ENCODE results near the gene AKT2. TPM values are rescaled to one million over a fixed set of nuclear protein-coding genes. Genes with fewer than 3 reads are reported as not detected.

Gene AKT2
- total RNA-seq, 1 experiment from 2014 or later = 108 TPM

DNA sequence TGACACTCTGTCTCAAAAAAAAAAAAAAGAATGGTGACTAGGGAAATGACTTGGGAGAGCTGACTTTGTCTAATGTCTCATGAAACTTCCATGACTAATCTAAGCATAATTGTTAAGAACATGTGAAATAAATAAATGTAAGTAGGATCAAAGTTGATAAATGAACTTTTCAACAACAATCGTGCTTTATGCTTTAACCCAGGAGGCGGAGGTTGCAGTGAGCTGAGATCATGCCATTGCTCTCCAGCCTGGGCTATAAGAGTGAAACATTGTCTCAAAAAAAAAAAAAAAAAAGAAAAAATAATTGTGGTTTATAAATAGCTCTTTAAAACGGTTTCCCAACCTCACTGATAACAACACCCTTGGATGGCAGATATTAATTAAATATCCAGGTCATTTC is 12.9 kb upstream of the AKT2 start:
- Mint-ChIP-seq H3K9me3 (ENCODE audit: unreplicated experiment) (no peaks in the 10 kb centered on the region), H3K4me3 (ENCODE audit: unreplicated experiment) (no peak overlapping the region), H3K36me3 (ENCODE audit: insufficient read depth, unreplicated experiment) (peaks cover 7% of the 10 kb centered on the region), H3K27ac (ENCODE audit: low read depth, unreplicated experiment) (no peak overlapping the region), H3K4me1 (ENCODE audit: insufficient read depth, unreplicated experiment) (peaks cover 8% of the 10 kb centered on the region), H3K27me3 (ENCODE audit: insufficient read depth, unreplicated experiment) (no peaks in the 10 kb centered on the region)
- BruUV-seq (replicated peaks) = no TSS peak
- DNase-seq (ENCODE audit: unreplicated experiment) = no peak
- CTCF ChIA-PET = interaction anchor here (0.6 to 1.2 kb wide), 9 partner anchors 16 to 1575 kb away, joined by 3 to 8 read pairs (median 3); partner anchors contain the start of genes COQ8B and ITPKC
- TF ChIP-seq, protein P1, sequence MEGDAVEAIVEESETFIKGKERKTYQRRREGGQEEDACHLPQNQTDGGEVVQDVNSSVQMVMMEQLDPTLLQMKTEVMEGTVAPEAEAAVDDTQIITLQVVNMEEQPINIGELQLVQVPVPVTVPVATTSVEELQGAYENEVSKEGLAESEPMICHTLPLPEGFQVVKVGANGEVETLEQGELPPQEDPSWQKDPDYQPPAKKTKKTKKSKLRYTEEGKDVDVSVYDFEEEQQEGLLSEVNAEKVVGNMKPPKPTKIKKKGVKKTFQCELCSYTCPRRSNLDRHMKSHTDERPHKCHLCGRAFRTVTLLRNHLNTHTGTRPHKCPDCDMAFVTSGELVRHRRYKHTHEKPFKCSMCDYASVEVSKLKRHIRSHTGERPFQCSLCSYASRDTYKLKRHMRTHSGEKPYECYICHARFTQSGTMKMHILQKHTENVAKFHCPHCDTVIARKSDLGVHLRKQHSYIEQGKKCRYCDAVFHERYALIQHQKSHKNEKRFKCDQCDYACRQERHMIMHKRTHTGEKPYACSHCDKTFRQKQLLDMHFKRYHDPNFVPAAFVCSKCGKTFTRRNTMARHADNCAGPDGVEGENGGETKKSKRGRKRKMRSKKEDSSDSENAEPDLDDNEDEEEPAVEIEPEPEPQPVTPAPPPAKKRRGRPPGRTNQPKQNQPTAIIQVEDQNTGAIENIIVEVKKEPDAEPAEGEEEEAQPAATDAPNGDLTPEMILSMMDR (IDR thresholded peaks at IDR 0.05; ENCODE audit: unreplicated experiment) = no peak
- intact Hi-C loops (cut with micrococcal nuclease) = no loop called here
- POLR2A ChIA-PET = interaction anchor here (0.7 to 1.6 kb wide), 3 partner anchors 11 to 41 kb away, joined by 3 to 4 read pairs (median 3); no protein-coding TSS in a partner anchor

DNA sequence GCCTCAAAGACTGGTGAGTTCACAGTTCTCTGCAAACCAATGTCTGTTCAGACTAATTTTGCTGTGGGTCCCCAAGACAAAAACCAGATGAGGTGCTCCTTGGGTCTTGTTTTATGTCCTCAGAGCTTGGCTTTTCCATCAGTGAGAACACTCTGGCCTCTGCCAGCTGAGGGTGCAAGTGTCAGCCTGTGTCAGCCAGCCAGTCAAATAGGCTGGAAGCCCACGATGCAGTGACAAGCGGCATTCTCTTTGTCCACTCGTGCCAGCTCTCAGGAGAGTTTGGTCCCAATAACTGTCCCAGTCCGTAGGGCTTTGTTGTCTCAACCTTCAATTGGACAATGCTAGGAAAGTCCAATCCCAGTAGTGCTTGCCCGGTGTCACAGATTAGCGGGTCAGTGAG is 9.4 kb upstream of the AKT2 start:
- Mint-ChIP-seq H3K4me3 (ENCODE audit: unreplicated experiment) (no peak overlapping the region), H3K36me3 (ENCODE audit: insufficient read depth, unreplicated experiment) (peaks cover 7% of the 10 kb centered on the region), H3K27ac (ENCODE audit: low read depth, unreplicated experiment) (no peak overlapping the region), H3K9me3 (ENCODE audit: unreplicated experiment) (no peaks in the 10 kb centered on the region), H3K27me3 (ENCODE audit: insufficient read depth, unreplicated experiment) (no peaks in the 10 kb centered on the region), H3K4me1 (ENCODE audit: insufficient read depth, unreplicated experiment) (no peaks in the 10 kb centered on the region)
- ChIA-PET POLR2A (interaction anchor here (1.7 kb wide), 1 partner anchor 9 kb away, joined by 3 read pairs; the partner anchor contains the start of gene AKT2), CTCF (interaction anchor here (1.2 kb wide), 1 partner anchor 11 kb away, joined by 4 read pairs; no protein-coding TSS in a partner anchor)
- no TSS peak for BruUV-seq (replicated peaks)
- intact Hi-C loops (cut with micrococcal nuclease) = no loop called here
- TF ChIP-seq, protein P1 (IDR thresholded peaks at IDR 0.05; ENCODE audit: unreplicated experiment) = no peak
- no peak for DNase-seq (ENCODE audit: unreplicated experiment)

DNA sequence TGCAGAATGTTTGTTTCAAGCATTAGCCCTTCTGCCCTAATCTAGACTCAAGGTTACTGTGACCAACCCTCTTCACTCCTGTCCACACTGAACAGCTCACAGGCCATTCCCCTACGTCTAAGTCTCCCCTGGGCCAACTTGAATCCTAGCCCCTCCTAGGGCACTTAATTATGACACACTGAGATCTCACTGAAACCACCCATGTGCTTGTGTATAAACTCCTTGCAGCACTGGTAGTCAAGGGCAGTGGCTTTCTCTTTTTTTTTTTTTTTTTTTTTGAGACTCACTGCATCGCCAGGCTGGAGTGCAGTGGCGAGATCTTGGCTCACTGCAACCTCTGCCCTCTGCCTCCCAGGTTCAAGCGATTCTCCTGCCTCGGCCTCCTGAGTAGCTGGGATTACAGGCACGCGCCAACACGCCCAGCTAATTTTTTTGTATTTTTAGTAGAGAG is 1.9 kb upstream of the AKT2 start:
- H3K4me1 Mint-ChIP-seq (ENCODE audit: insufficient read depth, unreplicated experiment) = peaks cover 10% of the 10 kb centered on the region
- peak overlapping the region; percentile 100 for H3K27ac Mint-ChIP-seq (ENCODE audit: low read depth, unreplicated experiment)
- no peaks in the 10 kb centered on the region for H3K36me3 Mint-ChIP-seq (ENCODE audit: insufficient read depth, unreplicated experiment)
- no peaks in the 10 kb centered on the region for H3K9me3 Mint-ChIP-seq (ENCODE audit: unreplicated experiment)
- intact Hi-C loops (cut with micrococcal nuclease) = no loop called here
- POLR2A ChIA-PET = interaction anchor here (0.6 to 1.3 kb wide), 2 partner anchors 11 to 14 kb away, joined by 3 read pairs; no protein-coding TSS in a partner anchor
- no TSS peak for BruUV-seq (replicated peaks)
- H3K4me3 Mint-ChIP-seq (ENCODE audit: unreplicated experiment) = no peak overlapping the region
- no peak for DNase-seq (ENCODE audit: unreplicated experiment)
- TF ChIP-seq, protein P1 (IDR thresholded peaks at IDR 0.05; ENCODE audit: unreplicated experiment) = no peak
- no peaks in the 10 kb centered on the region for H3K27me3 Mint-ChIP-seq (ENCODE audit: insufficient read depth, unreplicated experiment)
- CTCF ChIA-PET = interaction anchor here (0.6 to 0.7 kb wide), 3 partner anchors 9 to 1132 kb away, joined by 3 to 4 read pairs (median 3); no protein-coding TSS in a partner anchor

DNA sequence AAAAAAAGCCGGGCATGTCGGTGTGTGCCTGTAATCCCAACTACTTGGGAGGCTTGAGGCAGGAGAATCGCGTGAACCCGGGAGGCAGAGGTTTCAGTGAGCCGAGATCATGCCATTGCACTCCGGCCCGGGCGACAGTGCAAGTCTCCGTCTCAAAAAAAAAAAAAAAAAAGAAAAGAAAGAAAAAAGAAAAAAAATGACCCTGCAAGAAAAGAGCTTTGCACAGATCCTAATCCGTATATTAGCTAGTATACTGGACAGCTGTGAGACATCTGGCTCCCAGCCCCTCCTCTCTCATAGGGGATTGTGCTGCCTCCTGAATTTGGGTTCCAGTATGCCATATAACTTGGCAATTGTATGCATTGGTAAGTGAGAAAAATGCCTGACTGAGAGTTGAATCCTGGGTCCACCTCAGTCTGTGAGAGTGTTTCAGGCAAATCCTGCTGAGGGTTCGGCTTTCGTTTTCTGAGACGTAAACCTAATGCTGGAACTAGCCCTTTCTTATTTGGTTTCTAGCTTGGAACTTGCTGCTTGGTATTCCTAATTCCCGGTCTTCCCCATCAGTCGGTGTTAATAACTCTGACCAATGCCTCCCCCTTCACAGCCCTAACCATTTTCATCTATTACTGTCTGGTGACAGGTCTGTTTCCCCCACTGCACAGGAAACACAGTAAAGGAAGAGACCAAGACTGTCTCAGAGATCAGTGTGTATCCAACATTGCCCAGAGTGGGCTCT is 1.3 kb upstream of the AKT2 start:
- peaks cover 15% of the 10 kb centered on the region for H3K4me1 Mint-ChIP-seq (ENCODE audit: insufficient read depth, unreplicated experiment)
- H3K4me3 Mint-ChIP-seq (ENCODE audit: unreplicated experiment) = peak overlapping the region; percentile 92
- ChIA-PET CTCF (interaction anchor here (0.6 to 0.7 kb wide), 4 partner anchors 10 to 1131 kb away, joined by 3 to 5 read pairs (median 3); no protein-coding TSS in a partner anchor), POLR2A (interaction anchor here (0.6 to 2.5 kb wide), 8 partner anchors 9 to 157 kb away, joined by 3 to 15 read pairs (median 3); partner anchors contain the start of genes C19orf47 and PLD3)
- TF ChIP-seq, protein P1 (IDR thresholded peaks at IDR 0.05; ENCODE audit: unreplicated experiment) = no peak
- no TSS peak for BruUV-seq (replicated peaks)
- H3K36me3 Mint-ChIP-seq (ENCODE audit: insufficient read depth, unreplicated experiment) = no peaks in the 10 kb centered on the region
- no peak for DNase-seq (ENCODE audit: unreplicated experiment)
- peak overlapping the region; percentile 100 for H3K27ac Mint-ChIP-seq (ENCODE audit: low read depth, unreplicated experiment)
- H3K27me3 Mint-ChIP-seq (ENCODE audit: insufficient read depth, unreplicated experiment) = no peaks in the 10 kb centered on the region
- intact Hi-C loops (cut with micrococcal nuclease) = no loop called here
- no peaks in the 10 kb centered on the region for H3K9me3 Mint-ChIP-seq (ENCODE audit: unreplicated experiment)

Measured in MCF 10A (cell line).